ENCODE measurements around the gene LONP1.
"Not testable (repeated sequence)": the region's sequence is repeated elsewhere in the genome, so short reads cannot be mapped to it uniquely, and the experiment has no call there.

Gene LONP1, protein sequence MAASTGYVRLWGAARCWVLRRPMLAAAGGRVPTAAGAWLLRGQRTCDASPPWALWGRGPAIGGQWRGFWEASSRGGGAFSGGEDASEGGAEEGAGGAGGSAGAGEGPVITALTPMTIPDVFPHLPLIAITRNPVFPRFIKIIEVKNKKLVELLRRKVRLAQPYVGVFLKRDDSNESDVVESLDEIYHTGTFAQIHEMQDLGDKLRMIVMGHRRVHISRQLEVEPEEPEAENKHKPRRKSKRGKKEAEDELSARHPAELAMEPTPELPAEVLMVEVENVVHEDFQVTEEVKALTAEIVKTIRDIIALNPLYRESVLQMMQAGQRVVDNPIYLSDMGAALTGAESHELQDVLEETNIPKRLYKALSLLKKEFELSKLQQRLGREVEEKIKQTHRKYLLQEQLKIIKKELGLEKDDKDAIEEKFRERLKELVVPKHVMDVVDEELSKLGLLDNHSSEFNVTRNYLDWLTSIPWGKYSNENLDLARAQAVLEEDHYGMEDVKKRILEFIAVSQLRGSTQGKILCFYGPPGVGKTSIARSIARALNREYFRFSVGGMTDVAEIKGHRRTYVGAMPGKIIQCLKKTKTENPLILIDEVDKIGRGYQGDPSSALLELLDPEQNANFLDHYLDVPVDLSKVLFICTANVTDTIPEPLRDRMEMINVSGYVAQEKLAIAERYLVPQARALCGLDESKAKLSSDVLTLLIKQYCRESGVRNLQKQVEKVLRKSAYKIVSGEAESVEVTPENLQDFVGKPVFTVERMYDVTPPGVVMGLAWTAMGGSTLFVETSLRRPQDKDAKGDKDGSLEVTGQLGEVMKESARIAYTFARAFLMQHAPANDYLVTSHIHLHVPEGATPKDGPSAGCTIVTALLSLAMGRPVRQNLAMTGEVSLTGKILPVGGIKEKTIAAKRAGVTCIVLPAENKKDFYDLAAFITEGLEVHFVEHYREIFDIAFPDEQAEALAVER

DNA sequence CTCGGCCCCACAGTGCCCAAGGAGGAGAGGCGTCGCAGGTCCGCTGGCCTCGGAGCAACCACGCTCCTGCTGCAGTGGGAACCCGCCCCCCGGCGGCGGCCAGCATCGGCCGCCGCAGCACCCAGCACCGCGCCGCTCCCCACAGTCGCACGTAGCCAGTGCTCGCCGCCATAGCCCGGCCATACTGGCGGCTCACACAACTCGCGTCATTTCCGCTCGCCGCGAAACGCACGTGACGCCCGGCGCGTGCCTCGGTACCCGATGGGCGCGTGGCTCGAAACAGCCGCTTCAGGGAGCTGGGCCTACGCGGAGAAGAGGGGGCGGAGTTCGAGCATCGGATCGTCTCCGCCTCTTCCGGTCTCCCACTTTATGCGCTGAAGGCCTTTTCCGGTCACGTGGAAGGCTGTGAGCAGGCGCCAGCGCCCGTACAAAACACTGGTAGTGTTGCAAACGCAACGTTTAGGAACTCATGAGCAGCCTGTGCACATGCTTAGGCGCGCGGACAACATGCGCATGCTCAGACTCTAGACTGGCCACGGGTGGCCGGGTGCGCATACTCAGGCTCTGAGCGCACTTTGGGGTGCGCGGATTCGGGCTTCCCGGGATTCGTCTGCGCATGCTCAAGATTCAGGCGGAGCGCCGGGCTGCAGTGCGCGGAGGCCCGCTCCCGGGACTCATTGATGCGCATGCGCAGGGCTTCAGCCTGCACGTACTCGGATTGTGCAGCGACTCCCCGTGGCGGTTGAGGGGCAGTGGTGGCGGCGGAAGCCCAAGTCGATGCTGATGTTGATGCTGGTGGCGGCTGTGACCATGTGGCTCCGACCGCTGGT is at the start of gene LONP1, which contains the start of gene CATSPERD:
TSS of gene LONP1 (minus strand) at position 186 of the 830 bp plus-strand sequence. CDS start at position 172, 14 bp downstream.
TSS of gene CATSPERD (plus strand) at position 677 of the 830 bp plus-strand sequence. CDS start at position 778, 101 bp downstream.
- in situ Hi-C loops (cut with HindIII; ENCODE audit: low sequenced_read_pairs), result no loop called here

DNA sequence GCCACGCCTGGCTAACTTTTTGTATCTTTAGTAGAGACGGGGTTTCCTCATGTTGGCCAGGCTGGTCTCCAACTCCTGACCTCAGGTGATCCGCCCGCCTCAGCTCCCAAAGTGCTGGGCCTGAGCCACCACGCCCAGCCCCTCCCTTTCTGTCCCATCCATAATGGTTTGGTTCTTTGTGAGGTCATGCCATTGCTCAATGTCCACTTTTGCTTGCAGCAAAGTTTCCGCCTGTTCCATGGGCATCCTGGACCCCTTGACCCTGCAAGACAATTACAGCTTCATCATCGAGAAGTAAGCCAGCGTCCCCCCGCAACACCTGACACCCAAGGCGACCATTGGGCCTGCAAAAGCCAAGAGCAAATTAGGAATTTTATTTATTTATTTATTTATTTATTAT is 48.0 kb upstream of the LONP1 start:
- in situ Hi-C loops (cut with HindIII; ENCODE audit: low sequenced_read_pairs), result no loop called here

DNA sequence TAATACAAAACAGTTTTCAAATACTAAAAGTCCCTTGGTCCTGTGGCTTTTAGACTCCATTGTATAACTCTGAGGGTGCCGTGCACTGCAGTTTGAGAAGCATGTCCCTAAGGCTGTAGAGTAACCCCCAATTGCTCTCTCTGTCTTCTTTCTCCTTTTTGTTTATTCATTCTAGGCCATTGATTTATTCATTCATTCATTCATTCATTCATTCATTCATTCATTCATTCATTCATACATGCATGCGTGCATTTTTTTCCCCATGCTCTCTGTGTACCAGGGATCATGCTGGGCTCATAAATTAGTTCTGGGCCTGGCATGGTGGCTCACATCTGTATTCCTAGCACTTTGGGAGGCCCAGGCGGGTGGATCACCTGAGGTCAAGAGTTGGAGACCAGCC is 45.3 kb upstream of the LONP1 start:
- in situ Hi-C loops (cut with HindIII; ENCODE audit: low sequenced_read_pairs), result no loop called here

DNA sequence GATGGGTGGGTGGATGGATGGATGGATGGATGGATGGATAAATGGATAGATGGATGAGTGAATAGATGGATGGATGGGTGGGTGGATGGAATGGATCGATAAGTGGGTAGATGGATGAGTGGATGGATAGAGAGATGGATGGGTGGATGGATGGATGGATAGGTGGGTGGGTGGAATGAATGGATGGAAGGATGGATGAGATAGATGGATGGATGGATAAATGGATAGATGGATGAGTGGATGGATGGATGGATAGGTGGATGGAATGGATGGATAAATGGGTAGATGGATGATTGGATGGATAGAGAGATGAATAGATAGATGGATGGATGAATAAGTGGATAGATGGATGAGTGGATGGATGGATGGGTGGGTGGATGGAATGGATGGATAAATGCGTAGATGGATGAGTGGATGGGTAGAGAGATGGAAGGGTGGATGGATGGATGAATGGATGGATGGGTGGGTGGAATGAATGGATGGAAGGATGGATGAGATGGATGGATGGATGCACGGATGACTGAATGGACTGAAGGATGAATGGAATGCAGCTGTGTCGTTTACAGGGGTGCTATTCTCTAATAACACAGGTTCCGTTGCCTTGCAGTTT is 42.8 kb upstream of the LONP1 start:
- in situ Hi-C loops (cut with HindIII; ENCODE audit: low sequenced_read_pairs), result no loop called here

DNA sequence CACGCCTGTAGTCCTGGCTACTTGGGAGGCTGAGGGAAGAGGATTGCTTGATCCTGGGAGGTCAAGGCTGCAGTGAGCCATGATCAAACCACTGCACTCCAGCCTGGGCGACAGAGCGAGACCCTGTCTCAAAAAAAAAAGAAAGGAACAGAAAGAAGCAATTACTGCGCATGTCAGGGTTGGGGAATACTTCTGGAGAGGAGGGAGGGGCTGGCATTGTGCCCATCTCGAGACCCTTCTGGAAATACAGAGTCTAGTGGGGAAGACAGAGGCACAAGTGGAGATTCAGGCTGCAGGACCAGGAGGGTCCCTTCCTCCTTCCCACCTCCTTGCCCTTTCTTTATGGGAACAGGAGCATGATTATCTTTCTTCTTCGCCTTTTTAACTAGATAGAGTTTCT is 33.8 kb upstream of the LONP1 start:
- in situ Hi-C loops (cut with HindIII; ENCODE audit: low sequenced_read_pairs), result no loop called here

DNA sequence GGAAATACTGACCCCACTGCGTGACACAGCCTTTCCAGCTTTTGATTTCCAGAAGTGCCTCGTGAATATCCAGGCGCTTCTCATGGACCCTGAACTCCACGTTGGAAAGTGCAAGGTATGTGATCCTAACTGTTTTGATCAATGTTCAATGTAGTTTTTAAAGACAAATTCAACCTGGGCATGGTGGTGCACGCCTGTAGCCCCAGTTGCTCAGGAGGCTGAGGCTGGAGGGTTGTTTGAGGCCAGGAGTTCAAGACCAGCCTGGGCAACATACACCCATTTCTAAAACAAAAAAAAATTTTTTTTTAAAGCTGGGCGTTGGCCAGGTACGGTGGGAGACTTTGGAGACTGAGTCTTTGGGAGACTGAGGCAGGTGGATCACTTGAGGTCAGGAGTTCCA is 31.8 kb upstream of the LONP1 start:
- in situ Hi-C loops (cut with HindIII; ENCODE audit: low sequenced_read_pairs), result no loop called here

DNA sequence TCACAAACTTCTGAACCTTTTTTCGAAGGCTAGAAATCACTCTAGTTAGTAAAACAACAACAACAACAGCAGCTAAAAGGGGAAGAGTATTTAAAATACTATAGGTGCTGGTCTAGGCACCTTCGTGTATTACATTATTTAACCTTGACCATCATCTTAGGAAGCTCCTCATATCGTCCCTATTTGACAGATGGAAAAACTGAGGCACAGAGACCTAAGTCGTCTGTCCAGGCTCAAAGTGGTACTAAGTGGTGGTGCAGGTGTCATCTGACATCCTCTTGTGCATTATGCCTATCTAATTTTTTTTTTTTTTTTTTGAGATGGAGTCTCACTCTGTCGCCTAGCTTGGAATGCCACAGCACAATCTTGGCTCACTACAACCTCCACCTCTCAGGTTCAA is 29.6 kb upstream of the LONP1 start:
- in situ Hi-C loops (cut with HindIII; ENCODE audit: low sequenced_read_pairs), result no loop called here

DNA sequence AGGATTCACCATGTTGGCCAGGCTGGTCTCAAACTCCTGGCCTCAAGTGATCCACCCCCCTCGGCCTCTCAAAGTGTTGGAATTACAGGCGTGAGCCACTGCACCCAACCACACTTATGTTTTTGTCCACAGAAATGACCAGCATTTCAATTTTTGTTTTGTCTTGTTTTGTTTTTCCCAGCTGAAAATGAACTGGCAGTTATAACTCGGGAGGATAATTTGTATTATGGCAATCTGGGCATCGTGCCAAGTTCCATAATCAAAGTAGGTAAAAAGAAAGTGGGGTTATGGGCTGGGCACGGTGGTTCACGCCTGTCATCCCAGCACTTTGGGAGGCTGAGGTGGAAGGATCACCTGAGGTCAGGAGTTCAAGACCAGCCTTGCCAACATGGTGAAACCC is 29.0 kb upstream of the LONP1 start:
- in situ Hi-C loops (cut with HindIII; ENCODE audit: low sequenced_read_pairs), result not testable (repeated sequence)

DNA sequence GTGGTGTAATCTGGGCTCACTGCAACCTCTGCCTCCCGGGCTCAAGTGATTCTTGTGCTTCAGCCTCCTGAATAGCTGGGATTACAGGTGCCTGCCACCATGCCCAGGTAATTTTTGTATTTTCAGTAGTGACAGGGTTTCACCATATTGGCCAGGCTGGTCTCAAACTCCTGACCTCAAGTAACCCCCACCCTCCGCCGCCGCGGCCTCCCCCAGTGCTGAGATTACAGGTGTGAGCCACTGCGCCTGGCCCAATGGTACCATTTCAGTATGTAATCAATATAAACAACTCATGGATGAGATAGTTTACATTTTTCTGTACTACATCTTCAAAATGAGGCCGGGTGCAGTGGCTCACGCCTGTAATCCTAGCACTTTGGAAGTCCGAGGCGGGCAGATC is 25.1 kb upstream of the LONP1 start:
- in situ Hi-C loops (cut with HindIII; ENCODE audit: low sequenced_read_pairs), result not testable (repeated sequence)

DNA sequence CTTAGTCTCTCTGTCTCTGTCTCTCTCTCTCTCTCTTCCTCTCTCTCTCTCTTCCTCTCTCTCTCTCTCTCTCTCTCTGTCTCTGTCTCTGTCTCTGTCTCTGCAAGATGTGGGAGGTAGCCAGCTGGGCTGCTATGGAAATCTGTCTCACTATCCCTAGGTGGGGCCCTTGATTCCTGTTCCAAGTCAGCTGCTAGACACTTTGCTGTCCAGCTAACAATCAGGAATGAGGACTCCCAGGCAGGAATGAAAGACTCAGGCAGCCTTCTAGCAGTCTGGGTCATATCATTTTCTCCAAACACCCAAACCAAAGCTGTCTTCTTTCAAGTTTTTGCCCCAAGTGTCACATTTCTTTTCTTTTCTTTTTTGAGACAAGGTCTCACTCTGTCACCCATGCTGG is 23.7 kb upstream of the LONP1 start:
- in situ Hi-C loops (cut with HindIII; ENCODE audit: low sequenced_read_pairs), result no loop called here

DNA sequence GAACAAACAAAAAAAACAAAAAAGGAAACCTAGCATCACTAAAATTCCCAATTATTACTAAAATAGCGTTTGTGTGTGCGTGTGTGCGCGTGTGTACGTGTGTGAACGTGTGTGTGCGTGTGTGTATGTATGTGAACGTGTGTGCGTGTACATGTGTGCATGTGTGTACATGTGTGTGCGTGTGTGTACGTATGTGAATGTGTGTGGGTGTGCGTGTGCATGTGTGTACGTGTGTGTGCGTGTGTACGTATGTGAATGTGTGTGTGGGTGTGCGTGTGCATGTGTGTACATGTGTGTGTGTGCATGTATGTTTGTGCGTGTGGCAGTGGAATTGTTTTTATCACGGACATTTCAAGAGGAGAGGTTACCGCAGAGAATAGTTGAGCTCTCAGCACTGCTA is 22.1 kb upstream of the LONP1 start:
- in situ Hi-C loops (cut with HindIII; ENCODE audit: low sequenced_read_pairs), result no loop called here

DNA sequence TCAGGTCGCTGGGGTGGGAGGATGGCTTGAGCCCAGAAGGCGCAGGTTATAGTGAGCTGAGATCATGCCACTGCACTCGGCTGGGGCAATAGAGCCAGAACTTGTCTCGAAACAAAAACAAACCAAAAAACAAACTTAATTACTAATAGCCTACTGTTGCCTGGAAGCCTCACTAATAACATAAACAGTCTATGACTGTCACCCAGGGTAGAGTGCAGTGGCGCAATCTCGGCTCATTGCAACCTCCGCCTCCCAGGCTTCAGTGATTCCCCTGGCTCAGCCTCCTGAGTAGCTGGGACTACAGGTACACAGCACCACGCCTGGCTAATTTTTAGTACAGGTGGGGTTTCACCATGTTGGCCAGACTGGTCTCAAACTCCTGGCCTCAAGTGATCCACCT is 18.5 kb upstream of the LONP1 start:
- in situ Hi-C loops (cut with HindIII; ENCODE audit: low sequenced_read_pairs), result no loop called here

DNA sequence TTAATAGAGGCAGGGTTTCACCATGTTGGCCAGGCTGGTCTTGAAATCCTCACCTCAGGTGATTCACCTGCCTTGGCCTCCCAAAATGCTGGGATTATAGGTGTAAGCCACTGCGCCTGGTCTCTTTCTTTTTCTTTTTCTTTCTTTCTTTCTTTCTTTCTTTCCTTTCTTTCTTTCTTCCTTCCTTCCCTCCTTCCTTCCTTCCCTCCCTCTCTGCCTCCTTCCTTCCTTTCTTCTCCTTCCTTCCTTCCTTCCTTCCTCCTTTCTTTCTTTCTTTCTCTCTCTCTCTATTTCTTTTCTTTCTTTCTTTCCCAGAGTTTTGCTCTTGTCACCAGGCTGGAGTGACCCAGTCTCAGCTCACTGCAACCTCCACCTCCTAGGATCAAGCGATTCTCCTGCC is 13.2 kb upstream of the LONP1 start:
- in situ Hi-C loops (cut with HindIII; ENCODE audit: low sequenced_read_pairs), result not testable (repeated sequence)

DNA sequence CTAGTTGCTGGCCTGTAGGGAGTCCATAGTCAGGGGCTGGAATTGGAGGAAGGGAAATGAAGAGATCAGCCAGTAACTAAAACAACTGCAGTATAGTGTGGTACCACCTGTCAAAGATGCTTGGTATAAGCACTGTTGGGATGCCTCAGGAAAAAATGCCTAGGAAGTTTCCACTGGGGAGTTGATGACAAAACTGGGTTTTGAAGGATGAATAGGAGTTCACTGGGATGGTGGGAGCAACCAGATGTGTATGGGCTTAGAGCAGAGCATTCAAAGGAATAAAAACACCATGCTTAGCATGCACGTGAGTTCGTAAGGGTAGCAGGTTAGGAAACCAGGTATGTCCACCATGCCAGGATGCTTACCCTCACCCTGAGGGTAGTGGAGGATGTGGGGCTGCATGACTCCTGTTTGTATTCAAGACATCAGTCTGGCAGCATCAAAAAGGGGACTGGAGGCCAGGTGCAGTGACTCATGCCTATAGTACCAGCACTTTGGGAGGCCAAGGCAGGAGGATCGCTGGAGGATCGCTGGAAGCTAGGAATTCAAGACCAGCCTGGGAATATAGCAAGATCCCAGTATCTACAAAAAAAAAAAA is 7.6 kb upstream of the LONP1 start:
- in situ Hi-C loops (cut with HindIII; ENCODE audit: low sequenced_read_pairs), result no loop called here

DNA sequence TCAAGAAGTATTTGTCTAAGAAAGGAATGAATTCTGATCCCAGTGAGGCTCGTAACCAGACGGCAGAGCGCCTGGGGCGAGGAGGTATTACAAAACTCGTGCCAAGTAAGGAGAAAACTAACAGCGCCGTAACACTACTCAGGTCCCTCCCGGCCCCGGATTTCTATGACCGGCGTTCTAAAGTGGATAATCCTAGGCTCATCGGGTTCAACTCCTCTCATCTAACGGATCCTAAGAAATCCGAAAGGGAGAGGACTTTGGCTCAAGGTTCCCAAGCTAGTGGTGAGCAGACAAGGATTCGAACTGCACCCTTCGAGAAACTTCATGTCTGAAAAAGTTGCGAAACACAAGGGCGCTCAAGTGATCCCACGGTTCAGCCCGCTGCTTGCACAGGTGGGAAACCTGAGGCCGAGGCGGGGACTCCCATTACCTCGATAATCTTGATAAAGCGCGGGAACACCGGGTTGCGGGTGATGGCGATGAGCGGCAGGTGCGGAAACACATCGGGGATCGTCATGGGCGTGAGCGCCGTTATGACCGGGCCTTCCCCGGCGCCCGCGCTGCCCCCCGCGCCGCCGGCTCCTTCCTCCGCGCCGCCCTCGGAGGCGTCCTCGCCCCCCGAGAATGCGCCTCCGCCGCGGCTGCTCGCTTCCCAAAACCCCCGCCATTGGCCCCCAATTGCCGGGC is 529 bp downstream of the LONP1 start:
- in situ Hi-C loops (cut with HindIII; ENCODE audit: low sequenced_read_pairs), result no loop called here

DNA sequence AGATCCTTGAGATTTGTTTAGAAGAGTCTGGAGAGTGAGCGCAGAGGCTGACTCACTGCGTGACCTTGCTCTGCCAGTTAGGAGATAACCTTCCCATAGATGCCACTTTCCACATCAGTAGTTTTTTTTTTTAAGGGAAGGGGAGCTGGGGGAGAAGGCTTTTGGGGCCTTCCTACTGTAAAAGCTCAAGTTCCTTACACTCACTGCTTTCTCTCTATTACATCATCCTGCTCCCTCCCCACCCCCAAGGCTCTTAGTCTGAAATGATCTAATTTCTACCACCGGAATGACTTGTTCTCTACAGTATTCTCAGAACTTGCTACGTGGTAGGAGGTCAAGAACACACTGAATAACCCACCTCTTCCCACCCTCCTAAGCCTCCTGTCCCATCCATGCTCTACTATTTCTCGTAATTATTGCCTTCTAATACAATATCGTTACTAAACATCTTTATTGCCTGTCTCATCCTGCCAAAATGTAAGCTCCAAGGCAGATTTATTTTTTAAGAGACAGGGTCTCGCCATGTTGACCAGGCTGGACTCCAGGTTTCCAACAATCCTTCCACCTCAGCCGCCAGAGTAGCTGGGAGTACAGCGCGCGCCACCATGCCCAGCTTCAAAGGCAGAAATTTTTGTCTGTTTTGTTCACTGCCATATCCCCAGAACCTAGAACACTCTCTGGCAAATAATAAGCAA is 1.2 kb downstream of the LONP1 start:
- in situ Hi-C loops (cut with HindIII; ENCODE audit: low sequenced_read_pairs), result no loop called here

DNA sequence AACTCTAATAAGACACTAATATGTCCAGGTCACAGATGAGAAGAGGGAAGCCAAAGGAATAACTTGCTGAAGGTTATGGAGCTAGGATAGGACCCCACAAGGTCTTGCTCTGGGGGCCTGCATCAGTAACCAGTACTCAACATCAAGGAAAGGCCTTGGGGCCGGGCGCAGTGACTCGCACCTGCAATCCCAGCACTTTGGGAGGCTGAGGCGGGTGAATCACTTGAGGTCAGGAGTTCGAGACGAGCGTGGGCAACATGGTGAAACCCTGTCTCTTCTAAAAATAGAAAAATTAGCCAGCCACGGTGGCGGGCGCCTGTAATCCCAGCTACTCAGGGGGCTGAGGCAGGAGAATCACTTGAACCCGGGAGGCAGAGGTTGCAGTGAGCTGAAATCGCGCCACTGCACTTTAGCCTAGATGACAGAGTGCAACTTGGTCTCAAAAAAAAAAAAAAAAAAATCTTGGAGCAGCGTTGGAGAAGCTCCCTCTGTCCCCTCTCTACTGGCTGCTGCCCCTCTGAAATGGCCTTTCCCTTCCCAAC is 1.8 kb downstream of the LONP1 start:
- in situ Hi-C loops (cut with HindIII; ENCODE audit: low sequenced_read_pairs), result no loop called here

DNA sequence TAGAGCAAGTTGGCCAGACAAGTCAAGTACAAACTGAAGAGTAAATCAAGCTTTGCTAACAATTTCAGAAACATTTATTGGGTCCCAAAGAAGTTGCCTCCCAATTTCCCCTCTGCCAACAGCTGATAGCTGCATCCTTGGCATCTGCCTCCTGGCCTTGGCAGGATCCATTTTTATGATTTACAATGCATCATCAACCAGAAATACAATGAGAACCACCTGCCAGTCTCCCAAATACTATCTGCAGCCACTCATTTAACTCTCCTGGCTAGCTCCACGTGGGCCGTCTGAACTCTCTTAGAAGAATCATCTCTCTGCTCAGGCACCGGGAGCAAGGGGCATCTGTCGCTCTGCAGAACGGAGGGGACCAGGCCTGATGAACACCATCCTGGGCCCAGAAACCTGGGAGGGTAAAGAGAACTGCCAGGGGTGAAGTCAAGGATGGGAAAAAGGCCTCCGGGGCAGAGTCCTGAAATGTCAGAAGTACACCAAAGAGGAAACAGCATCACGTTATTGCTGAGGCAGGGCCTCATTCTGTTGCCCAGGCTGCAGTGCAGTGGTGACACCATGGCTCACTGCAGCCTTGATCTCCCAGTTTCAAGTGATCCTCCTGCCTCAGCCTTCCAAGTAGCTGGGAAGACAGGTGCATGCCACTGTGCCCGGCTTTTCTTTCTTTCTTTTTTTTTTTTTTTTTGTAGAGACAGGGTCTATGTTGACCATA is 2.6 kb downstream of the LONP1 start:
- in situ Hi-C loops (cut with HindIII; ENCODE audit: low sequenced_read_pairs), result no loop called here

All from DLD1 (cell line).